ENCODE results near the gene CREBL2.

- TF ChIP-seq CTCF (IDR thresholded peaks at IDR 0.05; ENCODE audit: insufficient read depth, low read length, poor library complexity, severe bottlenecking) (no peak), EZH2phosphoT487 (conservative IDR thresholded peaks at IDR 0.05; ENCODE audit: low read length) (no peak)
Measured at GRCh38 chr12:12693111-12693671, 81.5 kb downstream of the CREBL2 start.

Measured in SU-DHL-6 (cell line).